Activated CD4-positive, alpha-beta T cell treated with anti-CD3 and anti-CD28 coated beads, Interleukin-2, amount 50 U/mL, for 48 hours (primary cell): ENCODE measurements around the gene DENND5A.

Experiments used
- DNase-seq, 2 experiments: peaks; one replicate each; pipeline ENCODE4 v3.0.0-alpha.2; 2020

The DENND5A gene

DNA sequence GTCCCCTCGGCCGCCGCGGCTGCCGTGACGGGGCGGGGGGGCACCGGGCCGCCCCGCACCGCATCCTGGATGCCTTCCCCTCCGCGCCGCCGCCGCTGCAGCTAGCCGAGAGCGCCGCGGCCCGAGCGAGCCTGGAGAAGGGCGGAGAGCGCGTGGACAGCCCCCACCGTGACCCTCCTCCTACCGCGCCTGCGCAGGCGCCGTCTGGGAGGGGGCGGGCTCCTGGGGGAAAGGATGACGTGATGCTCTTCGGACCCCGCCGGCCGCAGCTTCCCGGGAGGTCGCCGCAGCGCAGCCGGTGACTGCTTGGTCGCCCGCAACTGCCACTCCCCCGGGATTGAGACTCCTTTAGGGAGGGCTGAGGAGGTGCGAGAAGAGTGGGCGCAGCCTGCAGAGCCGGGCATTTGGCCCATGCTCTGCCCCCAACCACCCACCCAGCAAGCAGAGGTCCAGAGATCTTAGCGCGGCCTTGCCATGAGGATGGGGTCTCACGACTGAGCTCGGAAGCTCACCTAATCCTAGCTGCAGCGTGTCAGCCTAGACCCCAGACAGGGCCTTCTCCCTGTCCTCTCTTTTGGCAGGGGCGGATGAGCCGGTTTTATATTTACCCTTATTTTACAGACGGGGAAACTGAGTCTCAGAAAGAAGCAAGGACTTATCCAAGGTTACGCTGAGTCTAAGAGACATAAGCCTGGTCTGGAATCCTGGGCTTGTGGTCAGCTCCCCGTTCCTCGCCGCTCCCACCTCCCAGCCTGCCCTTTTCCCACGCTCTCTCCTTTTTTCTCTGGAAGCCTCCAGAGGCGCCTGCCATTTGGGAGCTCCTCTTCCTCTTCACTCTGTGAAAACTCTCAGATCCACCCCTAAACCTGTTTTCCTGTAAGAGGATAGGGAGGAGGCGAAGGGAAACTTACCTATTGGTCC is at the start of gene DENND5A:
Gene DENND5A (minus strand): TSS at position 140 of the 921 bp plus-strand sequence. CDS start 281 bp downstream, outside the sequence.
- DNase-seq: peak; percentile 65 to 69

DNA sequence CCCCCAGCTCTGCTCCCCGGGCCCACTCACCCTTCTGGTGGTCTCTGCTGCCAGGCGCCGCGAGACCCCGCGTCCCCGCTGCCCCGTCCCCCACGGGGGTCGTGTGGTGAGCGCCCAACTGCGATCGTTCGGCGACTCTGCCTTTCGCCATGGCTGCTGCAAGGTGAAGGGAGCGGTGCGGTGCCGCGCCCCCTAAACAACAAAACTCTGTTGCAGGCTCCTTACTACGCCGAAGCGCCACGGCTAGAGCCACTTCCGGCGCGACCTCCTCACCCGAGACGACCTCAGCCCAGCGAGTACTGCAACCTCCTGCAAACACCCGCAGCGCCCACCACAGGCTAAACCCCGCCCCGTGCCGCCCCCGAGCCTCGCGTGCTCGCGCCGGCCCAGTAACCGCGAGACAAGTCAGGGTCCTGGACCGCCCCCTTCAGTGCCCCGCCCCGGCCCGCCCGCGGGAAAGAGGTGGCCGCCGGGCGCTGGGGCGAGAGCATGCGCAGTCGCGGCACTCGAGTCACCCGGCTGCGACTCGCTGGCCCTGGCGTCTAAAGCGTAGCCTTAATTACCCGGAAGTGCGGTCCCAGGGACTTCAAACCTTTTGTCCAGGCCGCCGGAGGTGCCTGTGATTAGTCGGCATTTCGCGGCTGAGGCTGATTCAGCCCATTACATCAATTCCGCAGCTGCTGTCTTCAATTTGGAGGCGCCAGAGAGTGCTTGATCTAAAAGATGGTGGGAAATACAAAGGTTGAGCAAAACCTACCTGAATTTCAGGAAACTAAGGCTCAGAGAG is 49.3 kb upstream of the DENND5A start, which contains the start of gene TMEM41B:
Gene TMEM41B (minus strand): TSS at position 303 of the 787 bp plus-strand sequence. CDS start 152 bp downstream, at position 151.
- peak; percentile 100 for DNase-seq

DNA sequence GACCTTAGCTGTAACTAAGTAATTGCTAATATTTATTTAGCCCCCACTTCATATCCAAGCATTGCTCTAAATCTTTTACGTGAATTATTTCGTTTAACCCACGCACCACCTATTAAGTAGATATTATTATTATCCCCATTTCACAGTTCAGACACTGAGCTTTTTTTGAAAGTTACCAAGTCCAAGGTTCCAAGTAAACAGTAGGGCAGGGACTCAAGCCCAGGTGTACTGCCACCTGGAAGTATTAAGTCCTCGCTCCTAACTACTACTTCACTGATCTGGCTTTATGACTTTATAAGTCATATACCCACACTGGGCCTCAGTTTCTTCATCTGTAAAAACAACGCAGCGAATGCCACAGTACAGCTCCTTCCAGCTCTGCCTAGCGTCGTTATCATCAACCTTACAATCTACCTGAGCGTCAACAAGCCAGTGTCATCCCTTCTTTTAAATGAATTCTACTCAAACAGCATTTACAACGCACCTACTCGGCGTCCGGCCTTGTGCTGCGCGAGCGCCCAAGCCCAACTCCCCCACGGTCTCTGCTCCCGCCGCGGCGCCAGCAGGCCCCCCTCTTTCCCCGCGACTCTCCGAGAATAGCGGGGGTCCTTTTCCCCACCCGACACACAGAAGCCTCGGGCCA is 48.6 kb upstream of the DENND5A start:
- DNase-seq: peak in 1 of 2 experiments; percentile 34

DNA sequence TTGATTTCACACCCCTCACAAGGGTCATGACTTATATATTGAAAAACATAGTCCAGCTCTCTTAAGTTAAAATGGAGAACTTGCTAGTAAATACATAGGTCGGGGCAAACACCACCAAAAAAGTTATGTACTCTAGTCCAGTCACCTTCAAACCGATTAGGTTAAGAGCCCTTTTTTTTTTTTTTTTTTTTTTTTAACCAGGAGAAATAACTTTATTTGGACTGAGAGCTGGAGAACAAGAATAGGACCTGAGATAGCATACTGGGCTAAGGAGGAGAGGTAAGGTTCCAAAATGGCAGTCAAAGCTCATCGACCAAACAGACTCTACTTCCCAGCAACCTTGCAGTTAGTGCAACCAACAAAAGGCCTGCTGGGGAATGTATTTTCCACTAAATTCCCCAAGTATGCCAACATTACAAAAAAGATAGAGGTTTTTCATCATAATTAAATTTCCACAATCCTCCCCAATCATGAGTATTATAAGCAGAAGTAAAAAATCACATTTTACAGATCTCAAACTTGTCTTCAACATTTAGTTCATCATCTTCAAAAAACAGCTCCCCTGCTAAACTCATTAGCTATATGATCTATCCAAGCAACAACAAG is 45.4 kb upstream of the DENND5A start:
- DNase-seq: no peak

DNA sequence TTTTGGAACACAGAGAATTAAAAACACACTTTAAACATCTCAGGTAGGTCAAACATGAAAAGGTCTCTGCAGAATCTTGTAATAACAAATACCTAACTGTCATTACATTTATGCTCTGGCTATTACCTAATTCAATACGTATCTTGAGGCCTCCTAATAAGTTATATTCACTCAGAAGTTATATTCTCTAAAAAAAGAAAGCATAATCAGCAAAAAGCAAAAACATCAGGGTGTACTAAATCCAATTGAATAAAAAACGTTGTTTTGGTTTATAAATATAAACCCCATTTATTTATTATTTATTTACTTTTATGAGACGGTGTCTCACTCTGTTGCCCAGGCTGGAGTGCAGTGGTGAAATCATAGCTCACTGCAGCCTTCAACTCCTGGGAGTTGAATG is 39.0 kb upstream of the DENND5A start:
- DNase-seq: no peak

DNA sequence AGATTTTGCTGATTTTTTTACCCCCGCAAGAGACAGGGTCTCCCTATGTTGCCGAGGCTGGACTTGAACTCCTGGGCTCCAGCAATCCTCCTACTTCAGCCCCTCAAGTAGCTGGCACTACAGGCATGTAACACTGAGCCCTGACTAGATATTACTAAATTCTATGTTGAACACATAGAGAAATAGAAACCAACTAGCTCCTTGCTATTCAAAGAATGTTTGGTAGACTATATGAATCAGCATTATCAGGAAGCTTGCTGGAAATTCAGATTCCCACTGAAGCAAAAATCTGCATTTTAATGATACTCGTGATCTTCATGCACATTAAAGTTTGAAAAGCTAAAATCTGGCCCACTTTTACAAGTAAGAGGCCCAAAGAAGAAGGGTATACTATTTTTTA is 37.3 kb upstream of the DENND5A start:
- no peak for DNase-seq

DNA sequence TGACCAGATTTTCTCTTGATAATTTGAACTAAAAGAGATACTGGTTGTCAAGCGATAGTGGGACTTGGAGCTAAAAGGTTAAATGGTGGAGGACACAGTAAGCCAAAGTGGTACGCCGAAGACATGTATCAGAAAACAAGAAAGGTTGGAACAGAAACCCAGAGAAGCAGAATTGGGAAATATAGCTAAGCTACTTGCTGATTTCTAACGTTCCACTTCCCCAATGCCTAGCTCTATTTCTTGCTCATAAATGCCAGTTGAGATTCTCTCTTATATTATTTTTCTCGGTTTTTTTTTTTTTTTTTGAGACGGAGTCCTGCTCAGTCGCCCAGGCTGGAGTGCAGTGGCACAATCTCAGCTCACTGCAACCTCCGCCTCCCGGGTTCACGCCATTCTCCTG is 36.6 kb upstream of the DENND5A start:
- no peak for DNase-seq

DNA sequence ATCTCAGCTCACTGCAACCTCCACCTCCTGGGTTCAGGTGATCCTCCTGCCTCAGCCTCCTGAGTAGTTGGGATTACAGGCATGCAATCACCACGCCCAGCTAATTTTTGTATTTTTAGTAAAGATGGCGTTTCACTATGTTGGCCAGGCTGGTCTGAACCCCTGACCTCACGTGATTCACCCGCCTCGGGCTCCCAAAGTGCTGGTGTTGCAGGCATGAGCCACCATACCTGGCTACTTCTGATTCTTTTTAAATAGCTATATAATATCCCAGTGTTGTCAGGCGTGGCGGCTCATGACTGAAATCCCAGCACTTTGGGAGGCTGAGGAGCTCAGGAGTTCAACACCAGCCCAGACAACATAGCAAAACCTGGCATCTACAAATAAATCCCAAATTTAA is 28.5 kb upstream of the DENND5A start:
- DNase-seq: no peak

DNA sequence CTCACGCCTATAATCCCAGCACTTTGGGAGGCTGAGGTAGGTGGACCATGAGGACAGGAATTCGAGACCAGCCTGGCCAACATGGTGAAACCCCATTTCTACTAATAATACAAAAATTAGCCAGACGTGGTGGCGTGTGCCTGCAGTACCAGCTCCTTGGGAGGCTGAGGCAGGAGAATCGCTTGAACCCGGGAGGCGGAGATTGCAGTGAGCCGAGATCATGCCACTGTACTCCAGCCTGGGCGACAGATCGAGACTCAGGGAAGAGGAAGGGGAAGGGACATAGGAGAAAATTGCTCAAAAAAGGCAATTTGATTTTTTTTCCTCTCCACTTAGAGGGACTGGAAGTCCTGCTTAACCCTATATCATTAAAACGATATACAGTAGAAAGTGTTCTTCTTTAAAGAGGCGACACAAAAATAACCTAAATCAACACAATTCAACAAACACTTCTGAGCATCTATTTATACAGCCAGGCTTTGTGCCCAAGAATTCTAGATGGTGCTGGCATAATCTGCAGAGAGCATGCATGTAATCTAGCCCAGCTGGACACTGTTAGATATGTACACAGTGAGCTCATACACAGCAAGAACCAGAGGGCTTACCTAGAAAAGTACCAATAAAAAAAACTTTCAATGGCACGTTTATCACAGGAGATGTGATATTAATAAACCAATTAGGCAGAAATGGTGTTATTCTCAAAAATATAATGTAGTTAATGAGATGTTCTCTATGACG is 20.9 kb upstream of the DENND5A start:
- DNase-seq: no peak

DNA sequence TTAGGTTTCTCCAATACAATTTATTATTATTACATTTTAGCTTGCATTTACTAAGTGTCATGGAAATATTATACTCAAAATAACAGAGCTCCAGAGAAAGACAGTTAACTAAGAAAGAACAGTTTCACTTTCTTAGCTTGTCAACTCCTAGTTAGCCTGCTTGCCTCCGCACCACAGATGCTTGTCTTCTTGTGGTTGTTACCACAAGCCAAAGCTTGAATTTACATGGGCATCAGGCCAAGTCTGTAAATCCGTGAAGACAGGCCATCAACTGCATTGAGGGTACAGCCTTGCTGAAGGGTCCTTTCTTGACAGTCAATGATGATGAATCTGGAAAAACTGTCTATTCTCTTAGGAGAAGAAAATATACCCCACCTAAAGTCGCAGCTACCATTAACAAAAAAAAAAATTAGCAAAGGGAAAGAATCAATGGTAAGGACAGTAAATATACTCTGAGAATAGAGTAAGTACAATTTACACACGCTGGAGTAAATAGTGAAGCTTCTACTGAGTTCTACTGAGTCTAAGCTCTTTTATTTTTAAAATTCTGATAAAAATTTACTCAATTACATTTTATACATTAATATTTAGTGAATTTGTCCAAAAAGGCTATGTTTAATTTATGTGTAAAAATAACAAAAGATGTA is 15.6 kb upstream of the DENND5A start:
- DNase-seq: peak; percentile 48 to 62

DNA sequence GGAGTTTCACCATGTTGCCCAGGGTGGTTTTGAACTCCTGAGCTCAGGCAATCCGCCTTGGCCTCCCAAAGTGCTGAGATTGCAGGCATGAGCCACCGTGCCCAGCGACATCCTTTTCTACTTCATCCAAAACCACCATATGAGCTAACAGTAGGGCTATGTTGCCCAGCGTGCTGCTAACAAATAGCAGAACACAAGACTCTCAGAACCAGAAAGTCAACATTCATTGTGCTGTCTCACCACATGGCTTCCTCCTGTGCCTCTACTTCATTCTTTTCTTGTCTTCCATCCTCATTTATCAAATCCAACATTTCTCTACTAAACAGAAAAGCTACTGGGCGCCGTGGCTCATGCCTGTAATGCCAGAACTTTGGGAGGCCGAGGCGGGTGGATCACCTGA is 12.0 kb upstream of the DENND5A start:
- DNase-seq: no peak

DNA sequence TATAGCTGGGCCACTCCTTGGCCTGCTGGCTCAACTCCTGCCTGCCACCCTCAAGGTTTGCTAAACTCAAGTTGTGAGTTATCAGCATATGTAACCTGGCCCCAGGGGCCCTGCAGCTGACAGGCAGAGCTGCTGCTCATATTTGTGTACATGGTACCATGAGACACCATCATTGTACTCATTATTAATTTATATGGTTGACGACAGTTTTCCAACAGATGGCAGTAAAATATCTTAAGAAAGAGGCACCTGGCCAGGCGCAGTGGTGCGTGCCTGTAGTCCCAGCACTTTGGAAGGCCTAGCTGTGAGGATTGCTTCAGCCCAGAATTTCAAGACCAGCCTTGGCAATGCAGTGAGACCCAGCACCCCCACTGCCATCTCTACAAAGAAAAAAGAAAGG is 11.4 kb upstream of the DENND5A start:
- DNase-seq: no peak

DNA sequence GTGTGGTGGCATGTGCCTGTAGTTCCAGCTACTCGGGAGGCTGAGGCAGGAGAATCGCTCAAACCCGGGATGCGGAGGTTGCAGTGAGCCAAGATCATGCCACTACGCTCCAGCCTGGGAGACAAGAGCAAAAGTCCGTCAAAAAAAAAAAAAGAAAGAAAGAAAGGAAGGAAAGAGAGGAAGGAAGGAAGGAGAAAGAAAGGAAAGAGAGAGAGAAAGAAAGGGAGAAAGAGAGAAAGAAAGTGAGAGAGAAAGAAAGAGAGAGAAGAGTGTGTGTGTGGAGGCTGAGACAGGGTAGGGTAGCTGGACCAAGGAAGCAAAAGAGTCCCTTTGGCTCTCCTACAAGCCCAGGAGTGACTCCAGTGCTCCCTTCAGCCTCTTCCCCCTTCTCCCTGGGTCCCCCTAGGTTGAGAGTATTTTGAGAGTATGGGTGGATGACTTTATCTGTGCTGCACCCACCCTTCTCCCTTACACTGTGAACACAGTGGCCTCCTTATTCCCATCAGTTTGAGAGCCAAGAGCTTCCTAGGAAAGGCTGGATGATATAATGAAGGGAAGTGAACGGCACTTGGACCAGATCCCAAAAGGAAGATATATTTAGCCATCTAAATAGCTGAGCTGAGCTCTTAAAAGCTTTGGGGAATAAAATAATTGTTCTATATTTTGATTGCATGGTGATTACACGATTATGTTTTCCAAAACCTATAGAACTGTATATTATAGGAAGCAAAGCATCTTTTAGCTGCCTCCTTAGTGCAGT is 9.5 kb upstream of the DENND5A start:
- DNase-seq: no peak

DNA sequence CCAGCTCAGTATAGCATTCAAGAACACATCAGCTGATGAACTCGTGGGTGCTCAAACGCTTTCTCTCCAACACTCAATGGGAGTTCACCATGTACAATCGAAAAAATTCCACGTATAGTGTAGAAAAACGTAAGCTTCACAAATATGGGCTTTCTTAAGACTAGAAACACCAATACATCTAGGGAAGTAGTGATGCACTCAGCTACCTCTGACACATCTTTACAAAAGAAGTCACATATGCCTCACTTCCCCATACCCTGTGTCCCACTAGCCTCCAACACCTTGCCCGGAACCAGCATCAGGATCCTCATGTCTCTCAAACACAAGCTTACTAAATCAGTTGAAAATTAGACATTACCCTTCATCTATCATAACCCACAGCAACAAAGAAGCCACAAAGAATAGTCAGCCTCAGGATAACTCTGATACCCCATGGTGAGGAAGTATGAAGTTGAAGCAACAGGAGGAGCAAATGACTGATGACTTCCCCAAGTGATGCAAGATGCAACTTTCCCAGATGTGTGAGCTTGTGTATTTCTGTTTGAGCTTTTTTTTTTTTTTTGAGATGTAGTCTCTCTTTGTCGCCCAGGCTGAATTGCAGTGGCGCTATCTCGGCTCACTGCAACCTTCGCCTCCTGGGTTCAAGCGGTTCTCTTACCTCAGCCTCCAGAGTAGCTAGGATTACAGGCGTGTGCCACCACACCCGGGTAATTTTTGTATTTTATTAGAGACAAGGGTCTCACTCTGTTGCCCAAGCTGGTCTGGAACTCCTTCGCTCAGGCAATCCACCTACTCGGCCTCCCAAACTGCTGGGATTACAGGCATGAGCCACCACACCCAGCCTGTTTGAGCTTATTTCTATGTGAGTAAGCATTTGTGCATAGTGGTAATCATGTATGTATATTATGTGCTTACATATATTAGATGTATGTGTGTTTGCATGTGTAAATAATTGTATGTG is 8.5 kb upstream of the DENND5A start:
- DNase-seq: no peak

DNA sequence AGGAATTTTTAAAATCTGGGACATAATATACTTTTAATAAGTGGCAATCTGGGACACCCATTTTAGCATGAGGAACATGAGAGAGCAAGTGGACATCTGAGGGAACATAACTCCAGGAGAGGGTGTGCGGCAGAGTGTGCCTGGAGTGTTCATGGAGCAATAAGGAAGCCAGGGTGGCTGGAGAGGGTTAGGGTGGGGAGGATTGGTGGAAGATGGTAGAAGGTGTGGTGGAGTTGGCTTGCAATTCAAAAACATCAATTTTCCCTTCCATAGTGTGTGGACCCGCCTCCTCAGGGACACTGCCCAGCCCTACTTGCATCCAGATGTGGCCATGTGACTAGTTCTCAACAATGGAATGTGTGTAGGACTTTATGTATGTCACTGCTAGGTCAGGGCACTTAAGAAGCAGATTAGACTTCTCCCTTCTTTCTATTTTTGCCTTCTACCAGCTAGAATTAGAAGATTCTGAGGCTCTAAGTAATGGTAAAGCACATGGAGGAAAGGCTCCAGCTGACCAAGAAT is 4.4 kb upstream of the DENND5A start:
- no peak for DNase-seq

DNA sequence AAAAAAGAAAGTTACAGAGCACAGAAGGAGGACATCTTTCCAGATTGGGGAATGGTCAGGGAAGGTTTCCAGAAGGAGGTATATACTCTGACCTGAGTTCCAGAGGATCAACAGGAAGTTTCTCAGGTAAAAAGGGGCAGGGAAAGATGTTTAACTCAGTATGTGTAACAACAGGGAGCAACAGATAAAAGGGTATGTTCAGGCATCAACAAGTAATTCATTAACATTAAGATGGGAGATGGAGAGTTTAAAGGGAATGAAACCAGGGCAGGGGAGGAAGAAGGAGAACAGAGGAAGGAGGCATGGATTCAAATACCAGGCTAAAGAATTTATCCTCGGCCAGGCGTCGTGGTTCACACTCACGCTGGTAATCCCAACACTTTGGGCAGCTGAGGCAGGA is 2.5 kb upstream of the DENND5A start:
- no peak for DNase-seq

DNA sequence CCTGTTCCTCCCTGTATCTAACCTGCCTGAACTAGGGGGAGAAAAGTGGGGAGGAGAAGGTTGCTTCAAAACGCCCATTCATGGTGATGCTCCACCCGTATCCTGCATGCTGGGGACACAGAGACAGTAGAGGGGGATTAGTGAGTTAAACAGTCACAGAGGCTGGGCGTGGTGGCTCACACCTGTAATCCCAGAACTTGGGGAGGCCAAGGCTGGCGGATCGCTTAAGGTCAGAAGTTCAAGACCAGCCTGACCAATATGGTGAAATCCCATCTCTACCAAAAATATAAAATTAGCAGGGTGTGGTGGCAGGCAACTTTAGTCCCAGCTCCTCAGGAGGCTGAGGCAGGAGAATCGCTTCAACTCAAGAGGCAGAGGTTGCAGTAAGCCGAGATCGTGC is 1.8 kb upstream of the DENND5A start:
- no peak for DNase-seq

DNA sequence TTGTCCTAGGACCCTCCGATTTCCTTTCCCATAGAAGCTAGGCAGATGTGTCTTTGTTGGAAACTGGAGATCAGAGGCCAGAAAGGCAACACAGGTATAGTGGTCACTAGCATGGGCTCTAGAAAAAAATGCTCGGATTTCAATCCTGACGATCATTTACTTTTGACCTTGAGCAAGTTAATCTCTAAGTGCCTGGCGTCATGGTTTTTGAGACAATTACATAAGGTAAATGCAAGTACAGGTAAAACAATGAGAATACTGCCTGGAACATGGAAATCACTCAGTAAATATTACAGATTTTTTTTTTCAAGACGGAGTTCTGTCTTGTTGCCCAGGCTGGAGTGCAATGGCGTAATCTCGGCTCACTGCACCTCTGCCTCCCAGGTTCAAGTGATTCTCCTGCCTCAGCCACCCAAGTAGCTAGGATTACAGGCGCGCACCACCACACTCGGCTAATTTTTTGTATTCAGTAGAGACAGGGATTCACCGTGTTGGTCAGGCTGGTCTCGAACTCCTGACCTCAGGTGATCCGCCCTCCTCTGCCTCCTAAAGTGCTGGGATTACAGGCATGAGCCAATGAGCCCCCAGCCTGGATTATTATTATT is 1.1 kb upstream of the DENND5A start:
- no peak for DNase-seq
